ENCODE results near the gene PLP1.

GRCh38 chrX:103811858-103812257, 35.2 kb downstream of the PLP1 start:
- TF ChIP-seq RARB (CRISPR knock-in tag; IDR thresholded peaks at IDR 0.05): no peak
- no peak for TF ChIP-seq ESRRG (CRISPR knock-in tag; IDR thresholded peaks at IDR 0.05)
- no peak for TF ChIP-seq TSHZ2 (CRISPR knock-in tag; IDR thresholded peaks at IDR 0.05)
- no peak for TF ChIP-seq ZFP30 (CRISPR knock-in tag; IDR thresholded peaks at IDR 0.05)
- no peak for TF ChIP-seq PATZ1 (CRISPR knock-in tag; IDR thresholded peaks at IDR 0.05; ENCODE audit: borderline replicate concordance)
- TF ChIP-seq ZNF8 (CRISPR knock-in tag; IDR thresholded peaks at IDR 0.05): no peak
- TF ChIP-seq ARNTL (CRISPR knock-in tag; IDR thresholded peaks at IDR 0.05; ENCODE audit: borderline replicate concordance, low read depth): no peak
- TF ChIP-seq PPARA (CRISPR knock-in tag; IDR thresholded peaks at IDR 0.05; ENCODE audit: borderline replicate concordance): no peak
- TF ChIP-seq BACH2 (CRISPR knock-in tag; IDR thresholded peaks at IDR 0.05; ENCODE audit: borderline replicate concordance): no peak
- TF ChIP-seq ZNF565 (CRISPR knock-in tag; conservative IDR thresholded peaks at IDR 0.05; ENCODE audit: low read depth): no peak
- TF ChIP-seq SNAI2 (CRISPR knock-in tag; IDR thresholded peaks at IDR 0.05): no peak
- no peak for TF ChIP-seq POU6F1 (CRISPR knock-in tag; IDR thresholded peaks at IDR 0.05; ENCODE audit: borderline replicate concordance, low read depth)

Data from SK-N-SH treated with all-trans-retinoic acid at 6 μM for 48 hours (cell line).